Retinal pigment epithelial cell (primary cell): Measurements from ENCODE around the gene PMF1.
"Not testable (repeated sequence)": the region's sequence is repeated elsewhere in the genome, so short reads cannot be mapped to it uniquely, and the experiment has no call there.

ENCODE experiments used
- DNase-seq: peaks from one replicate; pipeline ENCODE4 v3.0.0-alpha.2; 2010; ENCODE audit warnings: low read depth
- H3K4me3 ChIP-seq: 2 replicates; pipeline ENCODE4 v1.5.1; 2011; ENCODE audit warnings: mild to moderate bottlenecking, low read length, control low read depth, moderate library complexity
- TF ChIP-seq, protein P1 (sequence below): conservative IDR thresholded peaks from 2 replicates; pipeline ENCODE4 v1.5.1; 2011; ENCODE audit warnings: low read depth, low read length, control low read depth, inconsistent platforms

PMF1 gene

DNA sequence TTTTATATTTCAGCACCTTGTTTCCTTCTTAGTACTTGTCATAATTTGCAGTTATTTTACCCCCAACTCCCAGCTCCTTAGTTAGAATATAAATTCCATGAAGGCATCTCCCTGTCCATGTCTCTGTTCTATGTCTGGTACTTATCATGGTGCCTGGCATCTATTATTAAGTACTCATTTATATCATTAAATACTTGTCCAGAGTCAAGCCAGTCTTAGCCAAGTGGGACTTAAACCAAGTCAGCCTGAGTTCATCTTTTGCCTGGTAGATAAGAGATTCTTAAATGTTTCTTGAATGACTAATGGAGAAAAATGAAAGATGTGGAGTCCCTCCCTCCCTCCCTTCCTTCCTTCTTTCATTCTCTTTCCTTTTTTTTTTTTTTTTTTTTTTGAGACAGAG is 9.5 kb upstream of the PMF1 start:
- no peak overlapping the region for H3K4me3 ChIP-seq
- TF ChIP-seq, protein P1, sequence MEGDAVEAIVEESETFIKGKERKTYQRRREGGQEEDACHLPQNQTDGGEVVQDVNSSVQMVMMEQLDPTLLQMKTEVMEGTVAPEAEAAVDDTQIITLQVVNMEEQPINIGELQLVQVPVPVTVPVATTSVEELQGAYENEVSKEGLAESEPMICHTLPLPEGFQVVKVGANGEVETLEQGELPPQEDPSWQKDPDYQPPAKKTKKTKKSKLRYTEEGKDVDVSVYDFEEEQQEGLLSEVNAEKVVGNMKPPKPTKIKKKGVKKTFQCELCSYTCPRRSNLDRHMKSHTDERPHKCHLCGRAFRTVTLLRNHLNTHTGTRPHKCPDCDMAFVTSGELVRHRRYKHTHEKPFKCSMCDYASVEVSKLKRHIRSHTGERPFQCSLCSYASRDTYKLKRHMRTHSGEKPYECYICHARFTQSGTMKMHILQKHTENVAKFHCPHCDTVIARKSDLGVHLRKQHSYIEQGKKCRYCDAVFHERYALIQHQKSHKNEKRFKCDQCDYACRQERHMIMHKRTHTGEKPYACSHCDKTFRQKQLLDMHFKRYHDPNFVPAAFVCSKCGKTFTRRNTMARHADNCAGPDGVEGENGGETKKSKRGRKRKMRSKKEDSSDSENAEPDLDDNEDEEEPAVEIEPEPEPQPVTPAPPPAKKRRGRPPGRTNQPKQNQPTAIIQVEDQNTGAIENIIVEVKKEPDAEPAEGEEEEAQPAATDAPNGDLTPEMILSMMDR: no peak
- peak; percentile 23 for DNase-seq

DNA sequence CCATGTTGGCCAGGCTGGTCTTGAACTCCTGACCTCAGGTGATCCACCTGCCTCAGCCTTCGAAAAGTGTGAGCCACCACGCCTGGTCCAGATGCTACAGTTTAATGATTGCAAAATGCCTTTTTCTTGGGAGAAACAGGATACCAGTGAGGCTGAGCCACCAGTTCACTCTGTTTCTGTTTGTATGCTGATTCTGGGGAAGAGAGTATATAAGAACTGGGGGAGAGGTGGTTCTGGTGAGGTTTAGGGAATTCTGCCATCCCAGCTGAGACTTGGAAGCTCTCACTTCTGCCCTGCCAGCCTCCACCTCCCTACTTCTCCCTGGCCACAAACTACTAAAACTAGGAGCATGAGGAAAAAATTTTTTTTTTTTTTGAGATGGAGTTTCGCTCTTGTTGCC is 8.1 kb upstream of the PMF1 start:
- H3K4me3 ChIP-seq: no peak overlapping the region
- TF ChIP-seq, protein P1: no peak
- no peak for DNase-seq

DNA sequence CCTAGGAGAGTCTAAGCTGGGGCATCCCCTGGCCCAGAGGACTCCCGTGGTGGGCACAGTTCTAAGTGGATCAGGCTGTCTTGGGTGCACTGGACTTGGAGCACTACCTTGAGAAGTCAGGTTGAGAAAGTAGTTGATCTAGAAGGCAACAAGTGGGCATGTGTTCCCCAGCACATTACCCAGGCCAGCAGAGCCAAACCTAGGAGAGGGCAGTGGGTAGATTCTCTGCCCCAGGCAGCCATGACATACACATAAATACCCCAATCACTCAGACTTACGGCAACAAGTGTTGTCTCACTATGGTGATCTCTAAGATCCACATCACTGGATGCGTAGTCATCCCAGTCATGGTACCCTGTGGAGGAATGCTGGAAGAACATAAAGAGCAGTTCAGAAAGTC is 1.6 kb upstream of the PMF1 start:
- DNase-seq: no peak
- TF ChIP-seq, protein P1: no peak
- no peak overlapping the region for H3K4me3 ChIP-seq

DNA sequence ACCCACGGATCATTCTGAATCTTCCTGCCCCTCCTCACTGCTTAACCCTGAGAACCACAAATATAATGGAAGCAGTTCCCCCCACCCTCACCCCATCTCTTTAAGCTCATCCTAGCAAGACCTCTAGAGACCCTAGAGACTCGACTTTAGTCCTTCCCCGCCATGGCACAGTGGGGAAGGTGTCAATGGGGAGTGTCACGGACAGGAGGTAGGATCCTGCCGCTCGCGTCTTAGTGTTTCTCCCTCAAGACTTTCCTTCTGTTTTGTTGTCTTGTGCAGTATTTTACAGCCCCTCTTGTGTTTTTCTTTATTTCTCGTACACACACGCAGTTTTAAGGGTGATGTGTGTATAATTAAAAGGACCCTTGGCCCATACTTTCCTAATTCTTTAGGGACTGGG is 677 bp upstream of the PMF1 start:
- no peak for DNase-seq
- H3K4me3 ChIP-seq: peak overlapping the region; percentile 91
- TF ChIP-seq, protein P1: no peak

DNA sequence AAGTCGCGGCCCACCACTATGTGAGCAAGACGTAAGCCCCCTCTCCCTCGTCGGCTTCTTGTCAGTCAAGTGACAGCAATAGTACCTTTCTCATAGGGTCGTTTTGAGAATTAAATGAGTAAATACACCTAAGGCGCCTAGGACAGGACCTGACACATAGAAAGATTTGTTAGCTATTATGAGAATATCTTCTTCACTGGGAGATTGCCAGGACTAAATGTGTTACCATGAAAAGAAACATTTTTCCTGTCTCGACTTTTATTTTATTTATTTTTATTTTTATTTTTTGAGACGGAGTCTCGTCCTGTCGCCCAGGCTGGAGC is 798 bp downstream of the PMF1 start:
- DNase-seq: no peak
- H3K4me3 ChIP-seq: peak overlapping the region; percentile 91
- TF ChIP-seq, protein P1: no peak

DNA sequence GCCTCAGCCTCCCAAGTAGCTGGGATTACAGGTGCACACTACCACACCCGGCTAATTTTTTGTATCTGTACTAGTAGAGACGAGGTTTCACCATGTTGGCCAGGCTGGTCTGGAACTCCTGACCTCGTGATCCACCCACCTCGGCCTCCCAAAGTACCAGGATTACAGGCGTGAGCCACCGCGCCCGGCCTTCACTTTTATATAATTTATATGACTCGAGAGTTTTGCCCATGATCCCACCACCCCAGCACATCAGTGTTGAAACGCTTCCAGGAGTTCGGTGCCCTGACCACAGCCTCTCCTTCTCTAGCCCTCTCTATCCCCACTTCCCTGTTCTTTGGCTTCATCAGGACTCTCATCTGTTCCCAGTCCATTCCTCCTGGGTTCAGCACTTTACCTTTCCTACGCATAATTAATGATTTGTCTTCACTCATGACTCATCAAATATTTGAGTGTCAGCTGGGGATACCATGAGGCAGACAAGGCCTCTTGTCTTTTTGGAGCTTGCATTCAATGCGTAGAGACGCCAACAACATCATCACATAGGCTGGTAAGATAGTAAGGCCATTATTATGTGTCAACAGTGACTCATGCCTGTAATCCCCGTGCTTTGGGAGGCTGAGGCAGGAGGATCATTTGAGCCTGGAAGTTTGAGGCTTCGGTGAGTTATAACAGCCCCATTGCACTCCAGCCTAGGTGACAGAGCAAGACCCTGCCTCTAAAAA is 1.4 kb downstream of the PMF1 start:
- H3K4me3 ChIP-seq: peak overlapping the region; percentile 91
- TF ChIP-seq, protein P1: no peak
- DNase-seq: no peak

DNA sequence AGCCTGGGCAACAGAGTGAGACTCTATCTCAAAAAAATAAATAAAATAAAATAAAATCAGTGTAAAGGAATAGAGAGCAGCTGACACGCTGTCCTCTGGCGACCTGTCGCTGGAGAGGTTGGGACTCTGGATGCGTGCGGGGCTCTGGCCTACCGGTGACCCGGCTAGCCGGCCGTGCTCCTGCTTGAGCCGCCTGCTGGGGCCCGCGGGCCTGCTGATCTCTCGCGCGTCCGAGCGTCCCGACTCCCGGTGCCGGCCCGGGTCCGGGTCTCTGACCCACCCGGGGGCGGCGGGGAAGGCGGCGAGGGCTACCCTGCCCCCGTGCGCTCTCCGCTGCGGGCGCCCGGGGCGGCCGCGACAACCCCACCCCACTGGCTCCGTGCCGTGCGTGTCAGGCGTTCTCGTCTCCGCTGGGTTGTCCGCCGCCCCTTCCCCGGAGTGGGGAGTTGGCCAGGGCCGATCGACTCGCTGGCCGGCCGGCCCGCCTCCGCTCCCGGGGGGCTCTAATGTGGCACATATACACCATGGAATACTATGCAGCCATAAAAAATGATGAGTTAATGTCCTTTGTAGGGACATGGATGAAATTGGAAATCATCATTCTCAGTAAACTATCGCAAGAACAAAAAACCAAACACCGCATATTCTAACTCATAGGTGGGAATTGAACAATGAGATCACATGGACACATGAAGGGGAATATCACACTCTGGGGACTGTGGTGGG is 3.7 kb downstream of the PMF1 start:
- not testable (repeated sequence) for DNase-seq, H3K4me3 ChIP-seq
